CD14-positive monocyte (primary cell): ENCODE data around the gene DGKI. TPM values are rescaled to one million over a fixed set of nuclear protein-coding genes. Genes with fewer than 3 reads are reported as not detected.

Experiments used
- DNase-seq, 3 donors: peaks; one replicate each; pipeline ENCODE4 v3.0.0-alpha.2; 2011 to 2022
- H2AFZ ChIP-seq: 2 replicates; pipeline ENCODE4 v1.6.0; 2012; ENCODE audit warnings: mild to moderate bottlenecking, low read depth, low read length, inconsistent platforms; ENCODE audit not compliant: insufficient read depth, poor library complexity, severe bottlenecking
- H3K27ac ChIP-seq, 2 donors: 1 replicate in 1 of 2; 2 replicates in 1 of 2; pipeline ENCODE4 v1.5.1; 2012 to 2013; ENCODE audit warnings: low read length in 2 of 2, control low read depth in 1 of 2, inconsistent platforms in 1 of 2, low read depth in 1 of 2, mild to moderate bottlenecking in 1 of 2
- H3K27me3 ChIP-seq, 2 donors: one replicate each; pipeline versions ENCODE4 v1.6.0 to v1.6.1; 2011 to 2013; ENCODE audit warnings: low read length in 2 of 2; ENCODE audit not compliant: control insufficient read depth in 2 of 2, insufficient read depth in 2 of 2
- H3K36me3 ChIP-seq, 2 donors: replicated peaks in 1 of 2; 1 replicate in 1 of 2; 2 replicates in 1 of 2; pipeline versions ENCODE4 v1.5.1 to v1.6.1; 2012 to 2013; ENCODE audit warnings: low read length in 2 of 2, control low read depth in 1 of 2, inconsistent platforms in 1 of 2, mild to moderate bottlenecking in 1 of 2; ENCODE audit not compliant: insufficient read depth in 2 of 2, control insufficient read depth in 1 of 2
- H3K4me1 ChIP-seq, 2 donors: 1 replicate in 1 of 2; 2 replicates in 1 of 2; pipeline versions ENCODE4 v1.5.1 to v1.6.1; 2012 to 2013; ENCODE audit warnings: low read length in 2 of 2, control low read depth in 1 of 2, inconsistent platforms in 1 of 2, mild to moderate bottlenecking in 1 of 2, moderate library complexity in 1 of 2; ENCODE audit not compliant: insufficient read depth in 2 of 2, control insufficient read depth in 1 of 2
- H3K4me2 ChIP-seq: replicated peaks from 2 replicates; pipeline ENCODE3; 2012; ENCODE audit warnings: low read length, moderate library complexity, mild to moderate bottlenecking; ENCODE audit not compliant: poor library complexity, severe bottlenecking; ENCODE audit errors: extremely low read depth
- H3K4me3 ChIP-seq, 3 experiments: fragments of 200-600 bp in 1 of 3; sonication (generic) in 1 of 3; replicated peaks in 1 of 3; 1 replicate in 2 of 3; 2 replicates in 1 of 3; pipeline ENCODE4 v1.5.1; 2011 to 2013; ENCODE audit warnings: low read length in 3 of 3, mild to moderate bottlenecking in 3 of 3, control low read depth in 2 of 3, low read depth in 2 of 3, inconsistent platforms in 1 of 3, moderate library complexity in 1 of 3
- H3K79me2 ChIP-seq: 2 replicates; pipeline ENCODE4 v1.6.0; 2012; ENCODE audit warnings: mild to moderate bottlenecking, control low read depth, inconsistent platforms, low read length, moderate library complexity; ENCODE audit not compliant: insufficient read depth
- H3K9ac ChIP-seq: 2 replicates; pipeline ENCODE4 v1.6.0; 2017; ENCODE audit warnings: low read length, mild to moderate bottlenecking; ENCODE audit not compliant: insufficient read depth, poor library complexity, severe bottlenecking
- H3K9me3 ChIP-seq, 2 donors: replicated peaks in 1 of 2; 1 replicate in 1 of 2; 2 replicates in 1 of 2; pipeline versions ENCODE4 v1.5.1 to v1.6.1; 2012 to 2013; ENCODE audit warnings: low read length in 2 of 2, control low read depth in 1 of 2; ENCODE audit not compliant: control insufficient read depth in 1 of 2, insufficient read depth in 1 of 2
- H4K20me1 ChIP-seq: 2 replicates; pipeline ENCODE4 v1.6.0; 2012; ENCODE audit warnings: mild to moderate bottlenecking, low read length, control low read depth, moderate library complexity; ENCODE audit not compliant: insufficient read depth
- H3K27ac Mint-ChIP-seq, 7 donors: one replicate each; pipeline ENCODE4 v1.8.0; 2020; ENCODE audit warnings: mild to moderate bottlenecking in 7 of 7, mixed read lengths in 7 of 7, moderate library complexity in 6 of 7, inconsistent platforms in 2 of 7
- H3K27me3 Mint-ChIP-seq, 3 donors: one replicate each; pipeline ENCODE4 v1.8.0; 2021 to 2022; ENCODE audit warnings: low read depth in 3 of 3, mild to moderate bottlenecking in 3 of 3, mixed read lengths in 3 of 3, moderate library complexity in 3 of 3, inconsistent platforms in 1 of 3
- H3K36me3 Mint-ChIP-seq, 2 donors: one replicate each; pipeline ENCODE4 v1.8.0; 2020; ENCODE audit warnings: mixed read lengths in 2 of 2, inconsistent platforms in 1 of 2, mild to moderate bottlenecking in 1 of 2
- H3K4me1 Mint-ChIP-seq: one replicate; pipeline ENCODE4 v1.8.0; 2020; ENCODE audit warnings: mild to moderate bottlenecking, mixed read lengths
- H3K4me3 Mint-ChIP-seq, 2 donors: one replicate each; pipeline ENCODE4 v1.8.0; 2020; ENCODE audit warnings: mild to moderate bottlenecking in 2 of 2, mixed read lengths in 2 of 2, moderate library complexity in 1 of 2
- H3K9me3 Mint-ChIP-seq, 7 donors: one replicate each; pipeline ENCODE4 v1.8.0; 2020 to 2022; ENCODE audit warnings: mixed read lengths in 7 of 7, mild to moderate bottlenecking in 6 of 7, moderate library complexity in 6 of 7, inconsistent platforms in 2 of 7
- CTCF ChIP-seq: fragments of 200-600 bp; IDR thresholded peaks from one replicate; pipeline ENCODE4 v1.8.0; 2022; ENCODE audit warnings: antibody characterized with exemption, mild to moderate bottlenecking
- WGBS: methylation state at CpG from one replicate; pipeline ENCODE4 v1.1.5; 2013; ENCODE audit warnings: missing lambda C conversion rate; ENCODE audit not compliant: insufficient coverage; 5-methylcytosine and 5-hydroxymethylcytosine counted together
- intact Hi-C, 2 donors: fragments of 100-400 bp; cut with micrococcal nuclease; formaldehyde crosslinking; loops; one replicate each; pipeline versions ENCODE4 v1.15.0 to v1.15.1; 2023
- polyA plus RNA-seq, 3 donors: library from polyadenylated mRNA; depleted of rRNA in 1 of 3; unstranded in 2 of 3; stranded (reverse) in 1 of 3; fragments of 300-500 nt in 2 of 3; fragments of >200 nt in 1 of 3; fragmentation: Illumina TruSeq in 2 of 3; gene quantifications; 1 replicate in 2 of 3; 2 replicates in 1 of 3; pipeline ENCODE4 v1.2.3, GENCODE V29; 2012 to 2021

DGKI gene
- polyA plus RNA-seq, 3 donors = not detected

GRCh38 chr7:137454246-137454724 lies 392.5 kb downstream of the DGKI start:
- no peak overlapping the region for H3K4me2 ChIP-seq
- intact Hi-C loops = no loop called here

GRCh38 chr7:137453356-137453755 lies 393.4 kb downstream of the DGKI start:
- Mint-ChIP-seq H3K4me1 (no peaks in the 10 kb centered on the region), H3K27ac (no peak overlapping the region), H3K27me3 (peaks cover 0 to 2% (median 0%) of the 10 kb centered on the region in 3 donors), H3K9me3 (no peaks in the 10 kb centered on the region), H3K36me3 (no peaks in the 10 kb centered on the region), H3K4me3 (no peak overlapping the region)
- H3K27me3 ChIP-seq = no peaks in the 10 kb centered on the region
- H3K9me3 ChIP-seq = no peaks in the 10 kb centered on the region
- no peak overlapping the region for H3K9ac ChIP-seq
- H3K36me3 ChIP-seq = no peaks in the 10 kb centered on the region
- TF ChIP-seq CTCF = no peak
- no CpG with 5 or more reads among the region's 2 CpGs for WGBS
- intact Hi-C loops = no loop called here
- no peak overlapping the region for H3K4me3 ChIP-seq
- no peak for DNase-seq
- H3K4me1 ChIP-seq = no peaks in the 10 kb centered on the region
- H3K79me2 ChIP-seq = no peaks in the 10 kb centered on the region
- no peaks in the 10 kb centered on the region for H4K20me1 ChIP-seq
- no peak overlapping the region for H2AFZ ChIP-seq
- H3K27ac ChIP-seq = no peak overlapping the region
- H3K4me2 ChIP-seq = no peak overlapping the region

More at GRCh38 chr7:137454246-137454724, 392.5 kb downstream of the DGKI start:
- Histone ChIP-seq H2AFZ (no peak overlapping the region), H3K4me1 (no peaks in the 10 kb centered on the region), H3K79me2 (no peaks in the 10 kb centered on the region), H3K4me3 (no peak overlapping the region), H3K9ac (no peak overlapping the region), H3K36me3 (no peaks in the 10 kb centered on the region), H3K27me3 (no peaks in the 10 kb centered on the region), H4K20me1 (no peaks in the 10 kb centered on the region), H3K9me3 (no peaks in the 10 kb centered on the region), H3K27ac (no peak overlapping the region)
- H3K4me3 Mint-ChIP-seq = no peak overlapping the region
- peak; percentile 73 for TF ChIP-seq CTCF
- no CpG with 5 or more reads among the region's 5 CpGs for WGBS
- peak in 1 of 3 donors; percentile 0 for DNase-seq
- H3K27me3 Mint-ChIP-seq = peaks cover 0 to 2% (median 0%) of the 10 kb centered on the region in 3 donors
- no peaks in the 10 kb centered on the region for H3K4me1 Mint-ChIP-seq
- no peaks in the 10 kb centered on the region for H3K36me3 Mint-ChIP-seq
- no peaks in the 10 kb centered on the region for H3K9me3 Mint-ChIP-seq
- no peak overlapping the region for H3K27ac Mint-ChIP-seq
